ENCODE measurements around the gene IFNA1.

The IFNA1 gene

GRCh38 chr9:21450733-21451394 lies 10.6 kb downstream of the IFNA1 start:
- DNase-seq, result no peak

DNA sequence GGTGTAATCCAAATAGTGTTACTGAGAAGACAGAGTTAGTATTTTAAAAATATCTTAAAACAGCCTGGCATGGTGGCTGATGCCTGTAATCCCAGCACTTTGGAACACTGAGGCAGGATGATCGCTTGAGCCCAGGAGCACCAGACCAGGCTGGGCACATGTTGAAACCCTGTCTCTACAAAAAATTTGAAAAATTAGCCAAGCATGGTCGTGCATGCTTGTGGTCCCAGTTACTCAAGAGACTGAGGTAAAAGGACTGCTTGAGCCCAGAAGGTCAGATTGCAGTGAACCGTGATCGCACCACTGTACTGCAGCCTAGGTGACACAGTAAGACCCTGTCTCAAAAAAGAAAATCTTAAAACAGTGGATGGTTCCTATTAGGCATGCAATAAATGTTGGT lies 12.4 kb downstream of the IFNA1 start:
- DNase-seq, result no peak

DNA sequence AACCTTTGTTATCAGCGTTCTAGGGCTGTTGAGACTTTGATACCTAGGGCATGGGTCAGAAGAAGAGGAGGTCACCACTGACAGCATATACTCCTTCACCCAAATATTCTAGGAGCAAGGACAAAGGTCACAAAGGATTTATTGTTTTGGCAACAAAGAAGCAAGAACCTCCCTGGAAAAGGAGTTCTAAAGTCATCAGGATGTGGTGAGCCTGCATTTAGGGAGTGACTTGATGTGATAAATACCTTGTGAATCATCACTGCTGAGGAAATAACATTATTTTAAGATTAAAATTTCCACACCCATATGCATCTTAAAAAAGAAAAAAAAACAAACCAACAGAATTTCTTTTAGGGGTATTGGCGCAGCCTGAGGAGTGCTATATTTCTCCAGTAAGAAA lies 13.9 kb downstream of the IFNA1 start:
- DNase-seq, result peak; percentile 67

DNA sequence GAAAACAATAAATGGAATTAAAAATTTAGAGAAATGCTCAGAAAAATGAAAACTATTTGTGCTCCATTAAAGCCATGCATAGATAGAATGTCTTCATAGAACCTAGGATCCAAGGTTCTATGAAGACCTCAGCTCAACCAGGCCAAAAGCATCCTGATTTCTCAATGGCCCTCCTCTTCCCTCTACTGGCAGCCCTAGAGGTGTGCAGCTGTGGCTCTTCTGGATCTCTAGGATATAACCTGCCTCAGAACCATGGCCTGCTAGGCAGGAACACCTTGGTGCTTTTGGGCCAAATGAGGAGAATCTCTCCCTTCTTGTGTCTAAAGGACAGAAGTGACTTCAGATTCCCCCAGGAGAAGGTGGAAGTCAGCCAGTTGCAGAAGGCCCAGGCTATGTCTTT lies 15.1 kb downstream of the IFNA1 start:
- DNase-seq, result peak; percentile 58

- no peak for DNase-seq
Measured at GRCh38 chr9:21461377-21461776, 21.1 kb downstream of the IFNA1 start.

DNA sequence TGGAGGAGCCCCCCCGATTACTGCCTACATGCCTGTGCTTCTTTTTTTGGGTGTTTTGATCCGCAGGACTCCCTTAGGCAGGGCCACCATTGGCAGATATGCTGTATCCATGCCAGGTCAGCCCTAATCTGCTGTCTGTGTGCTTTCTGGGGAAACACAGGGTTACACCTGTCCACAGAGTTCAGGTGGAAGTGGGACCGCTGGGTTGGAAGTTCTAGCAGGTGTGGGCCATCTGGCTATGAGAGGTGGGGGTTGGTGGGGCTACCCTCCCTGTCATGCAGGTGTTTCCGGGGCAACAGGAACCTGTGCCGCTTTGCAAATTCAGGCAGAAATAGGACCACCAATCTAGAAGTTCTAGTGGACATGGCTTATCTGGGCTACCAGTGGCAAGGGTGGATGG lies 24.9 kb downstream of the IFNA1 start:
- DNase-seq, result no peak

DNA sequence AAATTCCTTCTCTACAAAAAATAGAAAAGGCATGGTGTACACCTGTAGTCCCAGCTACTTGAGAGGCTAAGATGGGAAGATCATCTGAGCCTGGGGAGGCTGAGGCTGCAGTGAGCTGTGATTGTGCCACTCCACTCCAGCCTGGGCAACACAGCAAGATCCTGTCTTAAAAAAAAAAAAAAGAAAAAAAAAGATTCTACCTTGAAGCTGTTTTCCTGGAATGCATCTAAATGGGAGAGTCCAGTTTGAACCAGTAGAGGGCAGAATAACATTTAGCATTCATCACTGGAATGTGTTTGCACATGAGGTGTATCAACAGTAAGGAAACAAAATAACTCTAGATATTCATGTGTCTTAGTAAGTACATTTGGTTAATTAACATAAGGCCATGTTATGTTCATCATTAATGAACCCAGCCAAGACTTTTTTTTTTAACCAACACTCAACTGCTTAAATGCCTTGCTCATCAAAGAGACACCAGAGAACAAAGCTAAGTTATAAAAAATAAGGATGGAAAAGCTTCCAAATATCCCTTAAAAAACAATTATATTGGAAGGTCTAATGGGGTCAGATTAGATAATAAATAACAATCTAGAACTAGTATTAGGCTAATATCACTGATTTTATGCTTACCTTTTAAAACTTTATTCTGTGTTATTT lies 25.8 kb downstream of the IFNA1 start:
- peak; percentile 54 for DNase-seq

- DNase-seq, result no peak
Measured at GRCh38 chr9:21470126-21470525, 29.9 kb downstream of the IFNA1 start.

DNA sequence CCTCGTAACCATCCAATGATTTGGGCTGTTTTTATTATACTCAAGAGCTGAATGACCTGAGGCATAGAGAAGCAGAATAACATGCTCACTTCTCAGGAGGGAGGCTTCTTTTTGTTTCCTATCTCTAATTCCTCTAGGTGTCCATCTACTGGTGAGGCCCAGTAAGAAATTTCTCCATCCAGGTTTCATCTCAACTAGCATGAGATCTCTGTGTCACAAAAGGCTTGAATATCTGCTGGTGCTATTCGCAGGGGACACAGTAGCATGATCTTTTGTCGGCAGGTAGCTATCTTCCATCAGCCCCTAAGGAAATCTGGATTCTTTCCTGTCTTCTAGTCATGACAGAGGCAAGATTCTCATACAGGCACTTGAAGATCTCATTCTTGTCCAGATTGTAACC lies 33.0 kb downstream of the IFNA1 start:
- DNase-seq, result no peak

DNA sequence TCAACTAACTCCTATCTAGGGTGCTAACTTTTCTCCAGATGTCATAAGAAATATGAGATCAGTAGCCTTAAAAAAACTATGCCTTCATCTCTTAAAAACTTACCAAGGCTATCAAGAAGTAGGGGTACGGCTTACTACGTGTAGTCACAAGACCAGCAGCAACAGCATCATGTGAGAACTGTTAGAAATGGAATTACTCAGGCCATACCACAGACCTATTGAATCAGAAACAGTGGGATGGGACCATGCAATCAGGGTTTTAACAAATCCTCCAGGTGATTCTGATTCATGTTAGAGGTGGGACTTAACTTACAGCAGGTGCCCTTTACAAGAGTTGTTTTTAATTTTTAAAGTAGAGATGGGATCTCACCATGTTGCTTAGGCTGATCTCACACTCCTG lies 37.2 kb downstream of the IFNA1 start:
- DNase-seq, result no peak

DNA sequence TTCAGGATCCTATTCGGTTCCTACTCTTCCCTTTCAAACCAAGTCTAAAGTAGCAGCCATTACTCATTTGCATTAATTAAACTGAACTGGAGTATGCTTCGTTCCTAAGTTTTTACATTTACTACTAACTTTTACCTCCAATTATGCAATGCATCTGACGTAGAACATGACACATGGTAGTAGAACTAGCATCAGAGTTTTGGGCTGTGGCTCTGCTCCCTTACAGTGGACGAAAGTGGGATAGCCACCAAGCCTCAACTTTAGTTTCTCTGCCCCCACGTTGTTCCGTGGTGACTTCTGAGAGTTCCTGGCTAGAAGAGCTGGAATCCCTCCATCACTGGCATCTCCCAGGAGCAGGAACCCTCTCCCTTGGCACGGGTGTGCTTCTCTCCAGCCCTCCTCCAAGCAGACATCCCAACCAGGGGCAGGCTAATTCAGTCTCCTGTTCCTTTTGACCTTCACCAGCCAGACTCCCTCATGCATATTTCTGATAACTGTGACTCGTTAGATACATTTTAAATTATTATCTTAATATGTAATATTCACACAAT lies 39.0 kb downstream of the IFNA1 start:
- no peak for DNase-seq

- DNase-seq, result no peak
Measured at GRCh38 chr9:21481470-21482056, 41.3 kb downstream of the IFNA1 start.

DNA sequence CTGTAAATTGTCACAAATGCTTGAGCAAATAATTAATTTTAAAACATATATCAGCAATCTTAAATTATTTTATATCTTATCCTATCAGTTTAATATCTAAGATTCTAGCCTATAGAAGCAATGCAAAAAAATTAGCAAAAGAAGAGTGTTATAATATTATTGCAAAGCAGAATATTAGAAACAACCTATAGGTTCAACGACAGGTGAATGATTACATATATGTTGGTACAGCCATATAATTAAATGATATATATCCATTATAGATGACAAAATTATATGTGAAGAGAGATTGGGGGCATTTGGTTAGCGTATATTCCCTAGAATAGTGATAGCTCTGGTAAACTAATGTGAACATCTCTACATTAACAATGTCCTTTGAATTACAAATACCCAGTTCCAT lies 42.0 kb downstream of the IFNA1 start, which contains the start of gene IFNE:
Gene IFNE (minus strand): TSS at position 101 of the 400 bp plus-strand sequence. CDS start 619 bp downstream, outside the sequence.
- DNase-seq, result no peak

Data from HCEC 1CT (cell line).